ENCODE measurements around the gene PSTK. TPM values are rescaled to one million over a fixed set of nuclear protein-coding genes. Genes with fewer than 3 reads are reported as not detected.

The PSTK gene
- polyA plus RNA-seq, 1 donor from 2014 or later, result 21.0 TPM

DNA sequence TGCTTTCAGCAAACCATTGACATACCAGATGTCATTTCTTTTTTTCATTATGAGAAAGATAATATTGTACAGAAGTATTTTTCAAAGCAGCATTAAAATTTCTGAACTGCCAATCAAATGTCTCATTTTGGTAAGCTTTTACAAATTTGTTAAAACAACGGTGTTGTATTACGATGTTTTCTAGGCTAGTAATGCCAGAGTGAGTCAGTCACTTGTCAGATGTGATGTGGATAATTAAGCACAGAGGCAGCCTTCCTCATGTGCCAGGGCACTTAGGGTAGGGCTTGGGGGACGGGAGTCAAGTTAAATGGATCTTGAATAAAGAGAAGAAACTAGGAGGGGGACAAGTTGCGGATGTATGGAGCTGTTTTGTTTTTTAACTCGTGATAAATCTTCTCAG, 10.1 kb downstream of the PSTK start:
- no peaks in the 10 kb centered on the region for H4K20me1 ChIP-seq (ENCODE audit: insufficient read depth)
- no peak overlapping the region for H3K9ac ChIP-seq (ENCODE audit: low read length)
- H3K27ac ChIP-seq (ENCODE audit: low read length), result no peak overlapping the region

GRCh38 chr10:122992031-122992585, 11.9 kb downstream of the PSTK start:
- no peaks in the 10 kb centered on the region for H3K27me3 ChIP-seq (ENCODE audit: insufficient read depth, low read depth, low read length)
- H3F3A ChIP-seq (ENCODE audit: insufficient read depth, low read length, poor library complexity, severe bottlenecking), result no peaks in the 10 kb centered on the region
- H4K20me1 ChIP-seq (ENCODE audit: insufficient read depth), result no peaks in the 10 kb centered on the region
- H3K9me2 ChIP-seq (ENCODE audit: insufficient read depth, low read length), result no peaks in the 10 kb centered on the region
- H3K27ac ChIP-seq (ENCODE audit: low read length), result no peak overlapping the region
- no peak for TF ChIP-seq RAD21 (conservative IDR thresholded peaks at IDR 0.05)
- no peak for TF ChIP-seq EP300 (conservative IDR thresholded peaks at IDR 0.05; ENCODE audit: poor library complexity, severe bottlenecking)
- TF ChIP-seq TAF1 (IDR thresholded peaks at IDR 0.05; ENCODE audit: low read depth), result no peak
- TF ChIP-seq POLR2AphosphoS5 (IDR thresholded peaks at IDR 0.05), result no peak
- H3K9ac ChIP-seq (ENCODE audit: low read length), result no peak overlapping the region
- H3K4me3 ChIP-seq (ENCODE audit: low read length), result no peak overlapping the region
- H3K79me2 ChIP-seq (replicated peaks; ENCODE audit: insufficient read depth, low read length), result no peaks in the 10 kb centered on the region
- no peak overlapping the region for H2AFZ ChIP-seq (ENCODE audit: low read depth, low read length)
- H3K9me3 ChIP-seq (ENCODE audit: low read length), result no peaks in the 10 kb centered on the region
- H3K36me3 ChIP-seq (ENCODE audit: insufficient read depth, low read length), result peaks cover 6% of the 10 kb centered on the region
- H3K4me2 ChIP-seq (ENCODE audit: low read length), result no peak overlapping the region

More for the DNA sequence above, 10.1 kb downstream of the PSTK start:
- Histone ChIP-seq H2AFZ (ENCODE audit: low read depth, low read length) (no peak overlapping the region), H3K4me2 (ENCODE audit: low read length) (no peak overlapping the region), H3K27me3 (ENCODE audit: insufficient read depth, low read depth, low read length) (no peaks in the 10 kb centered on the region), H3K36me3 (ENCODE audit: insufficient read depth, low read length) (peaks cover 6% of the 10 kb centered on the region), H3K4me3 (ENCODE audit: low read length) (no peak overlapping the region), H3K79me2 (replicated peaks; ENCODE audit: insufficient read depth, low read length) (no peaks in the 10 kb centered on the region), H3K9me3 (ENCODE audit: low read length) (no peaks in the 10 kb centered on the region), H3K9me2 (ENCODE audit: insufficient read depth, low read length) (no peaks in the 10 kb centered on the region), H3F3A (ENCODE audit: insufficient read depth, low read length, poor library complexity, severe bottlenecking) (no peaks in the 10 kb centered on the region)
- TF ChIP-seq MXI1 (conservative IDR thresholded peaks at IDR 0.05; ENCODE audit: poor library complexity, severe bottlenecking) (no peak), REST (IDR thresholded peaks at IDR 0.05; ENCODE audit: borderline replicate concordance) (no peak), EZH2 (IDR thresholded peaks at IDR 0.05; ENCODE audit: borderline replicate concordance, insufficient read depth, low read length, poor library complexity, severe bottlenecking) (no peak), RAD21 (conservative IDR thresholded peaks at IDR 0.05) (no peak), POLR2AphosphoS5 (IDR thresholded peaks at IDR 0.05) (no peak), SMC3 (conservative IDR thresholded peaks at IDR 0.05; ENCODE audit: poor library complexity) (no peak), CTCF (IDR thresholded peaks at IDR 0.05; ENCODE audit: poor library complexity, severe bottlenecking) (no peak), EP300 (conservative IDR thresholded peaks at IDR 0.05; ENCODE audit: poor library complexity, severe bottlenecking) (no peak), TAF1 (IDR thresholded peaks at IDR 0.05; ENCODE audit: low read depth) (no peak)

Data from neural cell (in vitro differentiated cells).